ENCODE data around the gene DCBLD2.
"Not testable (repeated sequence)": the region's sequence is repeated elsewhere in the genome, so short reads cannot be mapped to it uniquely, and the experiment has no call there.

Gene DCBLD2

GRCh38 chr3:98892263-98892662 lies 9.2 kb downstream of the DCBLD2 start:
- DNase-seq (ENCODE audit: low read depth, low spot score) = no peak

DNA sequence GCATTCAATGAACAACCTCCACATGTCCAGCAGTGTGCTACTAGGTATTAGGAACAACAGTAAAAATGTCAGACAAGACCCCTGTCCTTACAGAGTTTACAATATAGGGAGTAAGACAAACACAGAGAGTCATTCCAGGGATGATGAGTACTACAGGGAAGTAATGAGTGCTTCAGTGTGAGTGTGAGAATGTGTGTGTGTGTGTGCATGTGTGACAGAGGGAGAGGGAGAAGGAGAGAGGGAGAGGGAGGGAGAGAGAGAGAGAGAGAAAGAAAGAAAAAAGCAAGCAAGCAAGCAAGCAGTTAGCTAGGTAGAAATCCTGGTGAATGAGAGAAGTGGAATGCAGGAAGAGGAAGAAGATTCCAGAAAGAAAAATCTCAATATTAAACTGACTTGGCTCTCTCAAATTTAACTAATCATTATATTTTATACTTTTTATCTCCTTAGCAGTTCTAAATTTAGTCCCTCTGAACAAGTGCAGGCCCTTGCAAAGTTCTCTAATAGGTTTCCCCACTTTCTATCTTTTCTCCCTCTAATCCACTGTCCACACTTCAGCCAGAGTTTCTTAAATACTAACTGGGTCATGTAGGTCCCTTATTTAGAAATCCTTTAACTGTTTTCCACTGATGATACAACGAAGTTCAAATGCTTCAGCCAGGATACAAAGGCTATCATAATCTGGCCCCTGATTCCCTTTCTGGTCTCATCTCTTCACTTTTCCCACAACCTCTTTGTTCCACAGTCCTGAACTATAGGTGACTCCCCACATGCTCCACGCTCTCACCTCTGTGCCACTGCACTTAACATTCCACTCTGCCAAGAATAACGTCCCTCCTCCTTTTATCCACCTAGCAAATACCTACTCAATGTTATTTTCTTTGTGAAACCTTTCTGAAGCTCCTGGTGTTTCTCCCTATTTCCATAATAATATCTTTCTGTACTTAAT lies 10.3 kb downstream of the DCBLD2 start:
- no peak for DNase-seq (ENCODE audit: low read depth, low spot score)

DNA sequence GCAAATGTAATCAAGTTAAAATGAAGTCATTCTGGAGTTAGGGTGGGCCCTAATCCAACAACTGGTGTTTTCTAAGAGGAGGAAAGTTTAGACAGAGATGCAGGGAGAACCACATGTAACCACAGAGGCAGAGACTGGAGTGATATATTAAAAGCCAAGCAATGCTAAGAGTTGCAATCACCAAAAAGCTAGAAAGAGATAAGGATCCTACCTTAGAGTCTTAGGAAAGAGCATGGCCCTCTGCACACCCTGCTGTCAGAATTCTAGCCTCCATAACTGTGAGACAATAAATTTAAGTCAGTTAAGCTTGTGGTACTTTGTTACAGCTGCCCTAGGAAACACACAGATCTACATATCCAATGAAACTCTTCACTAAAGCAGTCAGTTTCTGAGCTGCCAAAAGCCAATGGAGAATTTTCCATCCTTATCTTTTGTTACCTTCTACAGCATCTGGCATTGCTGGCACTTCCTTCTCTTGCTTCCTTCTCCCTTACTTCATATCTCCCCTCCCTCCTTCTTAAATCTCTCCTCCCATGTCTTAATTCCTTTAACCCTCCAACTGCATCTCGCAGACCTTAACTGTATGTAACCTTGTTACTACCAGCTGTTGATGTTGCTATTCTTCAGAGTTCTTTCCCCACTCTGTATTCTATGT lies 11.2 kb downstream of the DCBLD2 start:
- no peak for DNase-seq (ENCODE audit: low read depth, low spot score)

- DNase-seq (ENCODE audit: low read depth, low spot score) = no peak
These were observed 13.8 kb downstream of the DCBLD2 start for GRCh38 chr3:98887684-98888083.

DNA sequence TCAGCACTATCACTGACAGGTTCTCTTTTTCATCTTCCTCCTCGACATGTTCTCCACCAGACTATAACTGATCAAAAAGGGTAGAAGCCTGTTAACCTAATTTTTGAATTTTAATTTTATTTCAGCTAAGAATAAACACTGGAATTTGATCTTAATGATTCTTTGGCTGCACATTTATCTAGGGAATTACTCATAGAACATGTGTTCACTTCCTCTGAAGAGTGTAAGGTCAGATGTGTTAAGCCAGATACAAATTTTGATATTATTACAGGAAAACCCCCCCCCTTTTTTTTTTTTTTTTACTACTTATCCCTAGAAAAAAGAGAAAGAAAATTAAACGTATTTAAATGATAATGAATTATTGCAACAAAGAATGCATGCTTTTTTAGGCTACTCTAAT lies 15.0 kb downstream of the DCBLD2 start:
- no peak for DNase-seq (ENCODE audit: low read depth, low spot score)

DNA sequence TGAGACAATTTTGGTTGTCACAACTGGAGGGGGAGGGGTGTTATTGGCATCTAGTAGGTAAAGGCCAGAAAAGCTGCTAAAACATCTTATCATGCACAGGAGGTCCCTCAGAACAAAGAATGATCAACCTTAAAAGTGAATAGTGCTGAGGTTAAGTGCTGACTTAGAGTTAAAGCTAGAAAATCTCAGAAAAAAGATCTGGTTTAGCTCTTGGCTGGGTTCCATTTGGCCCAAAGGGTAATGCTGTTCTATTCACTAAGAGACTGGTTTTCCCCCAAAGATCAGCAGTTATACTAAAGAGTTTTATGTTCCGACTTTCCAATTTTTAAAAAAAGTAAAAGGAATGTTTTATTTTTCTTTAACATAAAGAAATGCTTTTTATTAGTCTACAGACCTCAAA lies 15.6 kb downstream of the DCBLD2 start:
- no peak for DNase-seq (ENCODE audit: low read depth, low spot score)

GRCh38 chr3:98884675-98885371 lies 16.7 kb downstream of the DCBLD2 start:
- no peak for DNase-seq (ENCODE audit: low read depth, low spot score)

GRCh38 chr3:98882614-98883333 lies 18.7 kb downstream of the DCBLD2 start:
- DNase-seq (ENCODE audit: low read depth, low spot score) = not testable (repeated sequence)

- no peak for DNase-seq (ENCODE audit: low read depth, low spot score)
These were observed 24.4 kb downstream of the DCBLD2 start for GRCh38 chr3:98877132-98877531.

DNA sequence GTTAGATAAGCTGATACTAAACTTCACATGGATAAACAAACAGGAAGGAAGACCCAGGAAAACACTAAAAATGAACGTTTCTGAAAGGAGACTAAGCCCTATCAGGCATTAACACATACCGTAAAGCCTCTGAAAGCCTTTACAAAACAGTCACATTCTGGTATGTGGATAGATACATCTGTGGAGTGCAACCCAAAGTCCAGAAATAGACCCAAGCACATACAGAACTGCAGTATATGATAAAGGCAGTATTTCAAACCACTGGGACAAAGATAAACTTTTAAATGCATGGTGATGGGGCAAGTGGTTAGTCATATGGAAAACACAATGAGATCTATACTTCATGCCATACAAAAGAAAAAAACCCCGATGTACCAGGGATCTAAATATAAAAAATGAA lies 26.0 kb downstream of the DCBLD2 start:
- DNase-seq (ENCODE audit: low read depth, low spot score) = no peak

DNA sequence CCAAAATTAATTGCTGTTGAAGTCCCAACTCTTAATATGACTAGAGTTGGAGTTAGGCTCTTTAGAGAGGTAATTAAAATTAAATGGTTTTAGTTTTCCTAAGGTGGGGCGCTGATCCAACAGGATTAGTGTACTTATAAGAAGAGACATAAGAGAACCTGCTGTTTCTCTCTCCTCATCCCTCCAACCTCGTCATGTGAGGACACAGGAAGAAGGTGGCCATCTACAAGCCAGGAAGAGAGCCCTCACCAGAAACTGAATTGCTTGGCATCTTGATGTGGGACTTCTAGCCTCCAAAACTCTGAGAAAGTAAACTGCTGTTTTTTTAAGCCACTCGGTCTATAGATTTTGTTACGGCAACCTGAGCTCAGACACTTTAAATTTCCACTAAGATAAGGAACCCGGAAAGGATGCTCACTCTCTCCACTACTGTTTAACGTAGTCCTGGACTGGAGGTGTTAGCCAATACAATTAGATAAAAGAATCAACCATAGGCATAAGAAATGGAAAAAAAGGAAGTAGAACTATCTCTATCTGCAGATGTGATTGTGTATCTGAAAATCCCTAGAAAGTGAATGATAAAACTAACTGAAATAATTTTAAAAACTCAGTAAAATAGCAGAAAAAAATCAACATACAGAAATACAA lies 26.8 kb downstream of the DCBLD2 start:
- no peak for DNase-seq (ENCODE audit: low read depth, low spot score)

- no peak for DNase-seq (ENCODE audit: low read depth, low spot score)
These were observed 32.1 kb downstream of the DCBLD2 start for GRCh38 chr3:98869391-98869790.

GRCh38 chr3:98857971-98858370 lies 43.5 kb downstream of the DCBLD2 start:
- DNase-seq (ENCODE audit: low read depth, low spot score) = not testable (repeated sequence)

- not testable (repeated sequence) for DNase-seq (ENCODE audit: low read depth, low spot score)
These were observed 44.2 kb downstream of the DCBLD2 start for GRCh38 chr3:98857258-98857657.

- DNase-seq (ENCODE audit: low read depth, low spot score) = no peak
These were observed 44.8 kb downstream of the DCBLD2 start for GRCh38 chr3:98856724-98857123.

- no peak for DNase-seq (ENCODE audit: low read depth, low spot score)
These were observed 45.6 kb downstream of the DCBLD2 start for GRCh38 chr3:98855806-98856400.

GRCh38 chr3:98848108-98848507 lies 53.4 kb downstream of the DCBLD2 start:
- DNase-seq (ENCODE audit: low read depth, low spot score) = no peak

- DNase-seq (ENCODE audit: low read depth, low spot score) = no peak
These were observed 55.4 kb downstream of the DCBLD2 start for GRCh38 chr3:98846101-98846500.

DNA sequence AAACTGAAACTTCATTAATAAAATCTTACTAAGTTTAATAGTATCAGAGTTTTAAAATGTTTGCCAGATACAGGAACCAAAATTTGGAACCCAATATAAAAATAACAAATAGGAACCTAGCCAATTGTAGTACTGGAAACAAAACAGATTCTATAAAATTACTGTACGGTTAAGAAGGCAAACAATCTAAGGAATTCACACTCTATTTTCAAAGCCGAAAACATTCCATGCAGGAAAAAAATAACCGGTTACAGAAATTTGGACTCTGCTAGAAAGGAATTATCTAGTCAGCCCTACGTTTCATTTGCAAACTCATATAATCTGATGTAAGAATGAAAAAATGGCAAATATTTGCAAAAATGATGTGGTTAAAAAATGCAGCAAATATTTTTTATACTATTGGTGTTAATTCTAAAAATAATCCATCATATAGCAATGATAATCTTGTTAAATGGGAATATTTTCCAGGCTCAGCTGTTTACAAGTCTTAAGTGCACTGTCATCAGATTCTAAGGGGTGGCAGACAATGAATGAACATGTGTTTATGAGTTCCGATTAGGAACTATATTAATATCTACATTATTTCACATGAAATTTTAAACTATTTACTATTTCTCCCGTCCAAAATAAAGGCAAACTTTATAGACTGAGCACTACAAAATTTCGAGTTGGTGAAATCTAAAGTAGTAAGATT lies 58.1 kb downstream of the DCBLD2 start:
- DNase-seq (ENCODE audit: low read depth, low spot score) = no peak

DNA sequence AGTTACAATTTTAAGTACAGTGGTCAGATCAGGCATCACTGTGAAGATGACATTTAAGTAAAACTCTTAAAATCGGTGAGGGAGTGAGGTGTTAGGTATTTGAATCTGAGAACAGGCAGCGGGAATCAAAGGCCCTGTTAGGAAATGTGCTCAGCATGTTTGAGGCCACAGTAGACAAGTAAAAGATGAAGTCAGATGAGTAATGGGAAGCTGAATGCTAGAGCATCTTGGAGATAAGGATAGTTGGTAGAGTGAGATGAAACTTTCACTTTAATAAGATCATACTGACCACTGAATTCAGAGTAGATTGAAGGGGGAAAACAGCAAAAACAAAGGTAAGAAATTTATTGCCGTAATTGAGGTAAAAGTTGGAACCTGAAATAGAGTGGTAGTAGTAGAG lies 61.6 kb downstream of the DCBLD2 start:
- DNase-seq (ENCODE audit: low read depth, low spot score) = no peak

Data from activated naive CD8-positive, alpha-beta T cell treated with anti-CD3 and anti-CD28 coated beads, Interleukin-2, amount 50 U/mL, for 16 hours (primary cell).